NCI-H128 (cell line): ENCODE measurements around the gene SCP2D1.

ENCODE experiments used
- DNase-seq: peaks from one replicate; lab custom pipeline; 2025; ENCODE audit not compliant: unreplicated experiment; lab: John Stamatoyannopoulos, UW

Gene SCP2D1

GRCh38 chr20:18811904-18812303, 1.7 kb upstream of the SCP2D1 start:
- DNase-seq: no peak

- DNase-seq: no peak
Observed at GRCh38 chr20:18815194-18815942, 1.8 kb downstream of the SCP2D1 start.

GRCh38 chr20:18822832-18823231, 9.2 kb downstream of the SCP2D1 start:
- no peak for DNase-seq

- DNase-seq: no peak
Observed at GRCh38 chr20:18831830-18832499, 18.4 kb downstream of the SCP2D1 start.

- no peak for DNase-seq
Observed at GRCh38 chr20:18832546-18833200, 19.1 kb downstream of the SCP2D1 start.

- no peak for DNase-seq
Observed at GRCh38 chr20:18835466-18836256, 22.1 kb downstream of the SCP2D1 start.

GRCh38 chr20:18837718-18838117, 24.1 kb downstream of the SCP2D1 start:
- no peak for DNase-seq

GRCh38 chr20:18839507-18840247, 26.1 kb downstream of the SCP2D1 start:
- no peak for DNase-seq

- DNase-seq: no peak
Observed at GRCh38 chr20:18840248-18840645, 26.7 kb downstream of the SCP2D1 start.

GRCh38 chr20:18845017-18845416, 31.4 kb downstream of the SCP2D1 start:
- no peak for DNase-seq

- DNase-seq: no peak
Observed at GRCh38 chr20:18847226-18847755, 33.7 kb downstream of the SCP2D1 start.

GRCh38 chr20:18849131-18849530, 35.5 kb downstream of the SCP2D1 start:
- no peak for DNase-seq

- DNase-seq: no peak
Observed at GRCh38 chr20:18851629-18852028, 38.0 kb downstream of the SCP2D1 start.

GRCh38 chr20:18852318-18852717, 38.7 kb downstream of the SCP2D1 start:
- no peak for DNase-seq

GRCh38 chr20:18853216-18853615, 39.6 kb downstream of the SCP2D1 start:
- DNase-seq: no peak

GRCh38 chr20:18853946-18854646, 40.5 kb downstream of the SCP2D1 start:
- no peak for DNase-seq

- DNase-seq: no peak
Observed at GRCh38 chr20:18855882-18856281, 42.3 kb downstream of the SCP2D1 start.

GRCh38 chr20:18856873-18857272, 43.3 kb downstream of the SCP2D1 start:
- DNase-seq: no peak

GRCh38 chr20:18857640-18858039, 44.1 kb downstream of the SCP2D1 start:
- DNase-seq: no peak

GRCh38 chr20:18858816-18859215, 45.2 kb downstream of the SCP2D1 start:
- no peak for DNase-seq
